GM21717 (cell line): ENCODE results near the gene REG4.
"Not testable (repeated sequence)": the region's sequence is repeated elsewhere in the genome, so short reads cannot be mapped to it uniquely, and the experiment has no call there.

Source experiments
- ATAC-seq: cut with Tn5 transposase; IDR thresholded peaks from one replicate; pipeline ENCODE4 v1.9.1; 2021; ENCODE audit warnings: mild to moderate bottlenecking, moderate library complexity; ENCODE audit not compliant: unreplicated experiment

REG4 gene

DNA sequence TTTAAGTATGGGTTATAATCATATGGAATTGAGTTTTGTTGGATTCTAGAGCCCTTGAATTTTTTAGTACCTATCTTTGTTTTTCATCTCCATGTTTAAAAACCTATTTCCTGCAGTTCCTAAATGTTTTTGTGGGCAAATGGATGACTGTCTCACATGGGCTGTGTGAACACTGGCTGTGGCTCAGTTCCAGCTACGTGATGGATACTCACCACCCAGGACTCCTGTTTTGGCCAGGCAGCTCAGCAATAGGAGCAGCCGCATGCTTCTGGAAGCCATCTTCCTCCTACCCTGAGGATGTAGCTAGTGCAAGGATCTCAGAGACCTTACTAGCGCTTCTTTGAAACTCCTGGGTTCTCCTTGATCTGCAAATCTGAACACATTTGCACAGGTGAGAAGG lies 2.8 kb downstream of the REG4 start:
- no peak for ATAC-seq

DNA sequence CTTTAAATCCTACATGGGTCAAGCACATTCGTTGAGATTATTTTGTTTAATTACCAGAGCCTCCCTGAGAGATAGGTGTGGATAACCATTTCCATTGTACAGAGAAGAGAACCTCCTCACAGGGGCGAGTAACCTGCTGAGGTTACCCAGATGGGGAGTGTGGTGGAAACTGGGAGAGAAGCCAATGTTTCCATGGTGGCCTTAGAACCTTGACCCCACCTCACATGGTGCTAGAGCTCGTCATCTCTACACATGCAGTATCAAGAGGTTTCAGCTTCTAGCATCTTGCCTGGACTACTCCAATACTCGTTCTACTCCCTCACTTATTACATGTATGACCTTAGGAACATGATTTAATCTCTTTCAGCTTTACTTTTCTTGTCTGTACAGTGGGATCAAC lies 4.8 kb downstream of the REG4 start:
- no peak for ATAC-seq

DNA sequence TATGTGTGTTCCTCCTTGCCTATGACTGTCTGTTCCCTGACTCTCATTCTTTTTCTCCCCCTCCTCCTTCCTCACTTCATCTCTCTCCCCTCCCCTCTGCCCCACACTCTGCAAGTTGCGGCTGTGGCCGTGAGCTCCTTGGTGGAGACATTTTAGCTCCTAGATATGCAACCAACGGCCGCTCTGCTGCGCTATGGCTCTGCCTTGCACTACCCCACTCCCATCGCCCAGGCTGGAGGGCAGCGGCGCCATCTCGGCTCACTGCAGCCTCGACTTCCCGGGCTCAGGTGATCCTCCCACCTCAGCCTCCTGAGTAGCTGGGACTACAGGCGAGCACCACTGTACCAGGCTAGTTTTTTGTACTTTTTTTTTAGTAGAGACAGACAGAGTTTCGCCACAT lies 5.5 kb downstream of the REG4 start:
- no peak for ATAC-seq

DNA sequence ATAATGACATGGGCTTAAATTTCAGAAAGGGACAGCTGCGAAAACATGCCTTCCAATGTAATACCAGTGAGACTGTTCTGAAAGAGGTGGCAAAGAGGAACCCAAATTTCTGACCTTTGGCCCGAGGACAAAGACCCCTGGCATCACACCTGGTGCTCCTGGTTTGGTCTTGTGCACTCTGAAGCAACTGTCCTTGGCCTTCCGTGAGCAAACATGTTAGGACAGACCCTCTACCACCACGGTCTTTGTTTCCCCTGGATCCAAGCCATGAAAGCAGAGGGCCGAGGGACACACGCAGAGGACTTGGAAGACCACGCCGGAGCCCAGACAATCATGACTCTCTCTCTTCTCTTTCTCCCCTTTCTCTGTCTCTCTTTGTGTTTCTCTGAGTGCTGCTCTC lies 6.0 kb downstream of the REG4 start:
- ATAC-seq, result no peak

DNA sequence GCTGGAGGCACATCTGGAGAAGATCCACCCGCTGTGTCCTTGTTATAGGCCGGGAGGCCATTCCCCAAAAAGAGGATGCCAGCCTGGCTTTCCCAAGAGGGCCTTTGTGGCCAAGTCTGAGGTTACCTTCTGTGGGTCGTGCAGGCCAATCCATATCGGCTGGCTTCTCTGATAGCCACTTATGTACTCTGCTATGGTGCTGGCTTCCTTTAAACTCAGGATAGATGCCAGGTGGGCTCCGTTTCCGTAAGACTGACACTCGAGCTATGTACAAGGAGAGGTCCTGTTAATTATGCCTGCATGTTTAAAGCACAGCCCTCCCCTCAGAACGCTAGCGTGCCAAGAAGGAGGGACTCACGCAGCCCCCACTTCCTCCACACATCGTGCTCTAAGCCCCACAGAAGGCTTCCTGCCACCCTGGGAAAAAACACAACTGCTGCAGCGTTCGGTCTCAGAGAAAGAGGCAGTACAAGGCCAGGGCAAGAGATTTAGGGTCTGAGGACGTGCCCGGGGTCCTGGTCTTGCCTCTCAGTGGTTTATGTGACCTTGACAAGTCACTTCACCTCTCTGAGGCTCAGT lies 11.6 kb downstream of the REG4 start:
- ATAC-seq, result no peak

DNA sequence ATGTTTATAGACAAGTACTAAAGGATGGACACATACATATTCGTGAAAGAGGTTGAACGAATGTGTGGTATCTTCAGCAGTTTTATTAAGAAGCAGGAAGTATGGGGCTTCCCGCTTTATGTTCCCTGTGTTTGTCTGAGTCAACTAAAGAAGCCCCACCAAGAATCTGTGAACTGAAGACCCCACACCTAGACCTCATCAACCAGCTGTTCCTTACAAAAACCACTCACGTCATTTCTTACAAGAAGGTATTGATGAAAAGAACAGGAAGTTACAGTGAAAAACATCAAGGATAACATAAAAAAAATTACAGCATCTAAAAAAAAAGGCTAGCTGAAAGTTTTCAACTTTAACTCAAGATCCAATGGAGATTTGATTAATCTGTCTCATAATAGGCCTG lies 12.3 kb downstream of the REG4 start:
- no peak for ATAC-seq

DNA sequence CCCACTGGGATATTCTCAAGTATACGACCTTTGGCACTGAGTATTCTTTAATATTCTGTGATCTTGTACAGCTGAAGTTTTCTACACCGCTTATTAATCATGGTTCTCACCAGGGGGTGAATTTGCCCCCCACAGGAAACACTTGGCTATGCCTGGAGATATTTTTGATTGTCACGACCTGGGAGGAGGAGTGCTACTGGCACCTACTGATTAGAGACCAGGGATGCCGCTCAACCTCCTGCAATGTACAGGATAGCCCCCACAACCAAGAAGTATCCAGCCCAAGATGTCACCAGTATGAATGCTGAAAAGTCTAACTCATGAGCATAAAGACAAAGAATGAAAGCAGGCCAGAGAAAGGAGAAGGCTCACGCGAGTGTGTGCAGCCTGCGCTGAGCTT lies 13.7 kb downstream of the REG4 start:
- ATAC-seq, result no peak

DNA sequence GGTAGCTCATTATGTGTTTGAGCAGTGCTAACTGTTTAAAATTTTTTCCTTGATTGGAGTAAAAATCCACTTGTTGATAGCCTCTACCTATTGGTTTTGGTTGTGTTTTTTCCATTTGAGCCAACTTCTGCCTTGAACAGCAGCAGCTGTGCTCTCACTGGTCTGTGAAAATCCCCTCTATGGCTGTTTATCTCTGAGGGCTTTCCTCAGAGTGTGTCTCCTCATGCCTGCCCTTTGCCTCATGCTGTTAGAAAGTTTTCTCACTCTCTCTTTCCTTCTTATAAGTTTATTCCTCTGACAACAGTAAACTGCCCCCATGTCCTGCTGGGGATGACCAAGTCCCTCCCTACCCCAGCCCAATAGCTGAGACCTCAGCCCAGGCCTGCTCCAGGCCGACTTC lies 14.1 kb downstream of the REG4 start:
- ATAC-seq, result no peak

DNA sequence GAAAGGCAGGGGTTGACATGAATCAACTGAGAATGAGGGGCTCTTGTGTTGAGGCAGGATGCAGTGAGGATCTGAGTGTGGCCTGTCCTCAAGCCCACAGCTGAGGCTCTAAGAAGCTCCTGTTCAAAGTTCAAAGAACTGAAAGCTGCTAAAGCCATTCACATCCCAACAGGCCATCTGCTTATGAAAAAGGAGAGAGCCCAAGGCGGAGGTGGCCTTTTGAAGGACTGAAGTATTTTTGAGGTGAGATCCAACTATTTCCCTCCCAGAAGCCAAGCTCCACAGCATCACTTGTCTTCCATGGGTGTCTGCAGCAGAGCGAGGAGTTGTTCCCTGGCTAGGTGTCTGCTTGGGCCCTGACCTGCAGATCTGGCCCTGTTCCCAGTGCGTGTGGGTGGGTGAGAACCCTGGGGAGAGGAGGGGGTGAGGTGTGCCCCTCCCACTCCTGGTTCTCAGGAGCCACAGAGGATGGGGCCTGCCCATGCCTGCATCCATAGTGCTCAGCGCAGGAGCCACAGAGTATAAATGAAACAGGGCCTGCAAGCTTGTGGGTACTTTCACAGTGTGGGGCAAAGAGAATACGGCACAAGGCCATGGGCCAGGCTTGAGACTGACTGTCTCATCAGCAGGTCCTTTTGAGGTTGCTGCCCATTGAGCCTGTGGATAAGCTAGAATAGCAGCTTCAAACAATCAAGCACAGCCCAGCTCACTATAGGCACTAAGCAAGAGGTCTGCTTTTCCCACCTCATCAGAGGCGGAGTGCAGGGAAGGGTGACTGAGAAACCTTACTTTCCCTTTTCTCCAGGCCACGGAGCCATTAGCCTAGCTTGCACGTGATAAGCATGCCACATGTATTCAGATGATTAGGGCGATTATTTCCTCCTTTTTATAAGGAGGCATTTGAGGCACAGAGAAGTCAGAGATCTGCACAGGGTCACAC lies 15.7 kb downstream of the REG4 start:
- no peak for ATAC-seq

DNA sequence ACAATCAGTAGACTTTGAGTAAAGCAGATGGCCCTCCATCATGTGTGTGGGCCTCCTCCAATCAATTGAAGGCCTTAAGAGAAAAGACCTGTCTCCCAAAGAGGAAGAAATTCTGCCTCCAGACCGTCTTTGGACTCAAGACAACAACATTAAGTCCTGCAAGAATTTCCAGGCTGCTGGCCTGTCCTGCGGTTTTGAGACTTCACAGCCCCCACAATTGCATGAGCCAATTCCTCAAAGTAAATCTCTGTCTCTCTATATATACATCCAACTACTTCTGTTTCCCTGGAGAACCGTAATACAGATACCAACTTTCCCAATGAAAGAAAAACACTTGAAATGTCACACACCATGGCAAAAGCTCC lies 16.4 kb downstream of the REG4 start:
- ATAC-seq, result no peak

DNA sequence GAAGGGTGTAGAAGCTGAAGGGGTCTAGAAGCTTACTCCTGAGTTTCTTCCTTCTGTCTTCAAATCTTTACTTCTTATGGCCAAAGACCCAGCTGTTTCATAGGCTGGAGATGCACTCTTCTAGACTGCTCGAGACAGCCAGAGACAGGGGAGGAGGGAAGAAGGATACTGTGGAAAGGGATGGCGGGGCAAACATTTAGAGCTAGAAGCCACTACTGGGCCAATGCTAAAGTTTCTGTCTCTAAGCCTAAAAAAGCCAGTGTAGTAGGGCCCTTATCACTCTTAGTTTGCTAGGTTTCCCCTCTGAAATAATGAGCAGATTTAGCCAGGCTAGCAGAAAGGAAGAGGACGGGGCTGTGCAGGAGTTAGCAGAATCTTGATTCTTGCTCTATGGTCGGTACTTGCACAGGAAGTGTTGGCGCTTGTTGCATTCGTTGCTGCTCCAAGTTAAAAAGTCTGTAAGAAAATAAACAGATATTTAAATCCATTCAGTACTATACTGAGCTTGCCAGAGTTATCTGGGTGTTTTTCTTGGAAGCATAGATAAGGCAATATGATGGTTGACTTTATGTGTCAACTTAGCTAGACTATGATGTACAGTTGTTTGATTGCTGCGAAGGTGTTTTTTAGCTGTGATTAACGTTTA lies 16.9 kb downstream of the REG4 start:
- ATAC-seq, result no peak

DNA sequence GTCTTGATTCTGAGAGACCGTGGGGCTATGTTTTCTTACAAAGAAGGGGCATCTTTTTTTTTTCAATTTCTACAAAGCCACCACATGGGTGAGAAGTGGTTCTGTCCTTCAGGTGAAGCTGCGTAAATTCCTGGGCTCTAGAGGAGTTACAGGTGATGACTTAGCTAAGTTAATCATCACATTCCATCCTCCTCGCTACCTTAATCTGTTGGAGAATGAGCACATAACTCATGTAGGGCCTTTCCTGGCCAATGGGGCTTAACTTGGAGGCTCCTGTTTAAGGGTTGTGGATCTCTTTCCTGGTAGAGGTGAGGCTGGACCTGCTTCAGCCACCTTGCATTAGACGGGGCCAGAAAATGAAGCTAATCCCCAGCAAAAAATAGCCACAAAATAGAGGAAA lies 19.9 kb downstream of the REG4 start:
- ATAC-seq, result no peak

DNA sequence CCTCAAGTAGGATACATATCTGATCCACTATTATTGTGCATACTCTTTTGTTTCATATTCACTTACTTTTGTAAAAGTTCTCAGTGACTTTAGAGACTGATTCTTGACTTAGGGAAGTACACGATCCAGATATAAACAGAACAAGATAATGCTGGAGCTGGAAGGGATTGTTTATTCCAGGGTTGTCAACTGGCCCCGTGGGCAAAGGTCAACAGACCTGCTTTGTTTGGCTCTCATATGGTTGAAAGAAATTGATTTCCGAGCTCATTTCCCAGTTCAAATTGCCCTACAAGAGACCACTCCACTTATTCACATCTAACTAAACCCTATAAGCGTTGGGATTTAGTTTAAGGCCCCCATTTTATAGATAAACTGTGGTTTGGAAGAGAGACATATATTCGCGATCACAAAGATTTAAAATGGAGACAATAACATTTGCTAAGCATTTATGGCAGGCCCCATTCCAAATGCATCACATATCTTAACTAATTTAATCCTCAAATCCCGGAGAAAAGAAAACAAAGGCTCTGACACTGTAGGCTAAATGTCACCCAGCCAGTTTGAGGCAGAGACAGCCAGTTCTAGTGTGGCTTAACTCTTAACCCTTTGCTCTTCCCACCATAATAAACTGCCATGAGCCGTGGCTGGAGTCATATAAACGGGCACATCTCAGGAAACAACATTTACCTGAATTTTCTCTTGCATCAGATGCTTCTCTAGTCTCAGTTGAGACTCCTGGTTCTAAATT lies 20.6 kb downstream of the REG4 start:
- no peak for ATAC-seq

DNA sequence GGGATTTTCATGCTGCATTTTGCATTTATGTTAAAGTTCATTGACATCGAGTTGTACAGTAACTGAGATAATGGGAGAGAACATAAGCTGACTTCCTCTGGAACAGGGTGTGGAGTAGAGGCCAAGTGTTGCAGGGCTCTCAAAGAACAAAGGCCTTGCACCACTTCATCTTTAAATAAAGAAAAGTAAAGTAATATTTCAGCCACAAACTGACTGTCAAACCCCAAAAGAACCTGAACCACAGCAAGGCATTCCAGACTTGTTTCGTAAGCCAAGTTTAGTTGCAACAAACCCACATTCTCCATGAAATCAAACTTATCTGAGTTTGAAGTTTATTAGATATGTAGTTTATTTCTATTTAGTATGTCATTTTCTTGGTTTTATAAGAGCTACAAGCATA lies 23.5 kb downstream of the REG4 start:
- no peak for ATAC-seq

DNA sequence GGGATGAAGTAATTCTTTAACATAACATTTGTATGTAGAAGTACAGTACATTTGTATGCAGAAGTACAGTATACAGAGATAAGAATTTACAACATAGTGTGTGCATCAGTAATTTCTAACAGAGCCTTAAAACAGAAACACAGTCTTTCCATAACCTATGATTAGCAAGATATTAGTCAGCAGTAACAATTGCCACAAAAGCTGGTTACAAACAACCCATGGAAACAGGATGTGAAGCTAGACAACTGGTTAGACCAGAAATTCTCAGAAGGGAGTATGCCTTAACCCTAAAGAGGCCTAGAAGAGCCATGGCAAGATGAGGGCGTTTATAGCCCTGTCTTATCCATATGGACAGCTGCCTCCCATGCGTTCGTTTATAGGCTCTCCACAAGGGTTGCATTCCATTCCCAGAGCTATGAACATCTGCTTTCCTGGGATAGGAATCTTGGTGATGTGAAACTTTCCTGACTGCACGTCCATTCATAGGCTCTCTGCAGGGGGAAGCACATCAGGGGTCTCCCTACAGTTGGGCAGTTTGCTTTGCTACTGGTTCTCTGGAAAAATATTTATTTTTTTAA lies 24.7 kb downstream of the REG4 start:
- ATAC-seq, result not testable (repeated sequence)

DNA sequence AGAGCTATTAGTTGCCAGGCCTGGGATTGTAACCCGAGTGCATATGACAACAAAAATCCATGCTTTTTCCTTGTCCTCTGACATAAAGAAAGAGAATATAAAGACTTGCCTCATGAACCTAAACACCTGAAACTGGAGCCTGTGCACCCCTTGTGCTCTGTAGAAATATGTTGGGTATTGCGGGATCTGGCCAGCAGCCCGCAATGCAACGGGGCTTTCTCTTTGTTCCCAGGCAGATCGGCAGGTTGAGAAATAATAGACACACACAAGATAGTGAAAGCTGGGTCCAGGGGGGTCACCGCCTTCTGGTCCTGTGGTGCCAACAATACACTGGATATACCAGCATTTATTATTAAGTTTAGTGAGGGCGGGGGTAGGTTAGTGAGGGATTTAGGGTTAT lies 25.2 kb downstream of the REG4 start:
- ATAC-seq, result not testable (repeated sequence)

DNA sequence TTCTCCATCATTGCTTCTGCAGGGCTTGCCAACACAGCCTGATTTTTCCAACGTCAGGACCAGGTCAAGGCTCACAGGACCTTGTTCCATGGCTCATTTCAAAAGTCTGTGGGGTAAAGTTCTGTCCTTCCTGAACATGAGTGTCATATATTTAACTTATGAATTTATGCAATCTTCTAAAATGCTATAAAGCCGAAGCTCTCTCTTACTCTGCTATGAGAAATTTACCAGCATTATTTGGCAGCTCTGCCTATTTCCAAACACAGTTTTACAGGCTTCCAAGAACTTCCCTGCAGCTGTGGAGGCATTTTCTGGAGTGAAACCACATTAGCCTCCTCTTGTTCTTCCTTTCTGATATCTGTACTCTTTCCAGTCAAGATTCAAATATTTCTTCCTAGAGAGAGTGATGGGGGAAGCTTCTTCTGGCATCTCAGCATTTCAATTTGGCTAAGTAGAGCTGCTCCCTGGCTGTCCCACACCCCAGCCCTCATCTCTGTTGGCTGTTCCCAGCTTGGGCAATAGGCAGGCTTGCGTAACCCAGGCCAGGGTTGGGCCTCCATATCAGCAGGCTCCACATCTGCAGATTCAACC lies 27.0 kb downstream of the REG4 start:
- ATAC-seq, result no peak

DNA sequence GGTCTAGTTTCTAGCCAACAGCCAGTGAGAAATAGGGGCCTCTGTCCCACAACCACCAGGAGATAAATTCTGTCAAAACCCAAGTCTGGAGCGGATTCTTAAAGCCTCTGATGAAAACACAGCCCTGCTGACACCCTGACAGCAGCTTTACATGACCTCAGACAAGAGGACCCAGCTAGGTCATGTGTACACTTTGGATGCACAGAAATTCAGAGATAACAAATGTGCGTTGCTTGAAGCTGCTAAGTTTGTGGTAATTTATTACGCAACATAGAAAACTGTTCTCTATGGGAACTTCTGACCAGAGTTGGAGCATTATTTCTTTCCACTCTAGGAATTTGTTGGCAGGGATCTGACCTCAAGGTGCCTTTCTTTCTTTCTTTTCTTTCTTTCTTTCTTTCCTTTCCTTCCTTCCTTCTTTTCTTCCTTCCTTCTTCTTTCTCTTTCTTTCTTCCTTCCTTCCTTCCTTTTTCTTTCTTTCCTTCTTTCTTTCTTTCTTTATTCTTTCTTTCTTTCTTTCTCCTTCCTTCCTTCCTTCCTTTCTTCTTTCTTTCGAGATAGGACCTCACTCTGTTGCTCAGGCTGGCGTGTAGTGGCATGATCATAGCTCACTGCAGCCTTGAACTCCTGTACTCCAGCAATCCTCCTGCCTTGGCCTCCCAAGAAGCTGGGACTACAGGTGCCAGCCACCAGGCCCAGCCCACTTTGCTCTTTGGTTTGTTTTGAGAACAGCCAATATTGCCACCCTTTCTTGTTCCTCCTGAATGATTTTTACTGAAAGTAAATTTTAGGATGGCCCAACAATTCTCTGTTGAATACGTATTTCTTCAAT lies 27.7 kb downstream of the REG4 start:
- ATAC-seq, result no peak

DNA sequence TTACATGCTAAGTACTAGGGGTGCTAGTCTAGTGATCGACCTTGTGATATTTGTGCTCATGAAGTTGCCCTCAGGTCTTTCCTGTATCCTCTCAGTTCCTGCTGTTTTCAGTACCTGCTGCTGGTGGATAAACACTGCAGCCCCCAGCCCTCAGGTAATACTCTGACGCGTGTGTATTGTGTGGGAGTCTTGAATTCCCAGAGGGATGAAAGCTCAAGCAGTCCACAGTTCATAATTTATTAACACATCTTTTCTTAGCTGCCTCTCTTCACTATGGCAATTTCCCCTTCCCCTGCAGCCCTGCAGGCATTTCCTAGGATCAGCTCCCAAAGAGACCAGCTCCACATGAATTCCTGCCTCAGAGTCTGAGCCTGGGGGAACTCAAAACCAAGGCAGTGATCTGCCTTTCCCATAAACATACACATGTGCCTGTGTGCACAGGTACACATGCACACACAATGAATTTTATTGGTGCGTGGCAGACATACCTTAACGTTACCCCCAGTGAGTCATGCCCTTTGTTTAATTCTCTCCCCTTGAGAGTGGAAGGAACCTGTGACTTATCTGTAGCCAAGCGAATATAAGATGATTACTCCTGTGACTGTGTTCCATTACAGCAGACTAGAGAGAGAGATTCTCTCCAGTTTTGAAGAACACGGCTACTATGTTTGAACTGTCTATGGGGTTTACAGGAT lies 28.5 kb downstream of the REG4 start:
- no peak for ATAC-seq
